NCI-H146 (cell line): ENCODE data around the gene SLC30A2.

Source experiments
- DNase-seq: peaks from one replicate; lab custom pipeline; 2025; lab: John Stamatoyannopoulos, UW

The SLC30A2 gene

GRCh38 chr1:26038904-26039303 is 7.0 kb downstream of the SLC30A2 start:
- DNase-seq, result no peak

- no peak for DNase-seq
Measured at GRCh38 chr1:26038477-26038876, 7.4 kb downstream of the SLC30A2 start.

GRCh38 chr1:26037904-26038303 is 8.0 kb downstream of the SLC30A2 start:
- DNase-seq, result no peak

- no peak for DNase-seq
Measured at GRCh38 chr1:26036756-26037281, 9.1 kb downstream of the SLC30A2 start.

- DNase-seq, result peak; percentile 54
Measured at GRCh38 chr1:26035959-26036755, 9.8 kb downstream of the SLC30A2 start.

- DNase-seq, result peak; percentile 90
Measured at GRCh38 chr1:26035203-26035958, 10.5 kb downstream of the SLC30A2 start.

GRCh38 chr1:26034504-26035202 is 11.3 kb downstream of the SLC30A2 start:
- no peak for DNase-seq

GRCh38 chr1:26032656-26033357 is 13.1 kb downstream of the SLC30A2 start:
- DNase-seq, result no peak

GRCh38 chr1:26031611-26032220 is 14.2 kb downstream of the SLC30A2 start:
- no peak for DNase-seq

GRCh38 chr1:26031196-26031595 is 14.7 kb downstream of the SLC30A2 start:
- no peak for DNase-seq

- no peak for DNase-seq
Measured at GRCh38 chr1:26029864-26030481, 15.9 kb downstream of the SLC30A2 start.

- no peak for DNase-seq
Measured at GRCh38 chr1:26029054-26029863, 16.7 kb downstream of the SLC30A2 start.

GRCh38 chr1:26028490-26028980 is 17.4 kb downstream of the SLC30A2 start:
- DNase-seq, result no peak

- DNase-seq, result no peak
Measured at GRCh38 chr1:26027716-26028489, 18.0 kb downstream of the SLC30A2 start.

- no peak for DNase-seq
Measured at GRCh38 chr1:26025517-26025916, 20.4 kb downstream of the SLC30A2 start.

- no peak for DNase-seq
Measured at GRCh38 chr1:26025060-26025459, 20.9 kb downstream of the SLC30A2 start.

GRCh38 chr1:26023826-26024225 is 22.1 kb downstream of the SLC30A2 start:
- DNase-seq, result no peak

GRCh38 chr1:26023009-26023408 is 22.9 kb downstream of the SLC30A2 start:
- no peak for DNase-seq

- no peak for DNase-seq
Measured at GRCh38 chr1:26022404-26022779, 23.5 kb downstream of the SLC30A2 start.
